Measurements from ENCODE around the gene RNF212.

DNA sequence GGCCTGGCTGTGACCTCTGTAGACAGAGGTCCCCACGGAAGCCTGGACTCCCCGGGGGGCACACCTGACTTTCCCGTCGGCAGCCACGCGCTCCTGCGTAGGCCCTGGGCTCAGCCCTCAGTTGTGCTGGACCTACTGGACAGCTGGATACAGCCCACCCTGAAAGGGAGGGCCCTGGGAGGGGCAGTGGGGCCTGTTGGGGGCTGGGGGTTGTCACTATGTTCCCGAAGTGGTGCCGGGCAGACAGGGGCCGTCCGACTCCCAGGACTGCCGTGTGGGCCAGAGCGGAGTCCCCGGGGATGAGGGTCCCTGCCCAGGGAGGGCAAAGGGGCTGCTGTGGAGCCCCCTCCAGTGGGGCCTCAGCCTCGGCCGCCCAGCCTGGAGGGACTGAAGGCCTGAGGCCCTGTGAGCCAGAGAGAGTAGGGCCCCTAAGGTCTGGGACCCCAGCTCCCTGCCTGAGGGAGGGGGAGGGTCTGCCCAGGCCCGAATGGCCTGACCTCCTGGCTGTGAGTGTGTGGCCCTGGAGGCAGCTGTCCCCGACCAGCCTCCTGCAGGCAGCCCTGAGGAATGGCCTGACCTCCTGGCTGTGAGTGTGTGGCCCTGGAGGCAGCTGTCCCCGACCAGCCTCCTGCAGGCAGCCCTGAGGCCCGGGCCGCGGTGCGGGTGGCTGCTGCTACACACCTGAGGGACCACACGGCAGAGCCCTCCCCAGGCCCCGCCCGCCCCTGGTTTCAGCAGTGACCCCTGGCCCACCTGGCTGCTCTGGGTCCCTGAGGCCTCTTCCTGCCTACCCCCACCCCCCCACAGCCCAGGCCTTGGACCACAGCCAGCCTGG is 76.2 kb downstream of the RNF212 start:
- TF ChIP-seq EZH2 (IDR thresholded peaks at IDR 0.05; ENCODE audit: insufficient read depth, poor library complexity, severe bottlenecking), result no peak
- no peak for TF ChIP-seq EZH2phosphoT487 (IDR thresholded peaks at IDR 0.05; ENCODE audit: insufficient read depth, low read depth)

All from GM23248 (cell line).